Heart left ventricle (tissue), 16 donors: ENCODE measurements around the gene TMEM107. TPM values are rescaled to one million over a fixed set of nuclear protein-coding genes. Genes with fewer than 3 reads are reported as not detected.

ENCODE experiments used
- ATAC-seq, 4 donors: fragments of 200-7000 bp; cut with Tn5 transposase; one replicate each; pipeline ENCODE4 v1.9.1; 2020 to 2022; ENCODE audit warnings: moderate library complexity in 4 of 4, mild to moderate bottlenecking in 3 of 4, moderate number of reproducible peaks in 1 of 4
- DNase-seq, 5 donors: peaks; one replicate each; pipeline ENCODE4 v3.0.0-alpha.2; 2020
- H3K27ac ChIP-seq, 12 donors: fragments of 200-600 bp; sonication (generic) in 4 of 12; one replicate each; pipeline versions ENCODE4 v1.5.0 to v1.8.0; 2016 to 2022; ENCODE audit warnings: mild to moderate bottlenecking in 2 of 12
- H3K27me3 ChIP-seq, 9 donors: fragments of 200-600 bp; sonication (generic) in 2 of 9; one replicate each; pipeline versions ENCODE4 v1.5.1 to v1.8.0; 2016 to 2022; ENCODE audit warnings: mild to moderate bottlenecking in 3 of 9
- H3K36me3 ChIP-seq, 9 donors: fragments of 200-600 bp; sonication (generic) in 2 of 9; one replicate each; pipeline versions ENCODE4 v1.5.0 to v1.8.0; 2018 to 2022; ENCODE audit warnings: mild to moderate bottlenecking in 2 of 9
- H3K4me1 ChIP-seq, 12 donors: fragments of 200-600 bp; sonication (generic) in 4 of 12; one replicate each; pipeline versions ENCODE4 v1.5.0 to v1.8.0; 2016 to 2022; ENCODE audit warnings: mild to moderate bottlenecking in 3 of 12
- H3K4me3 ChIP-seq, 12 donors: fragments of 200-600 bp; sonication (generic) in 4 of 12; one replicate each; pipeline versions ENCODE4 v1.5.0 to v1.8.0; 2017 to 2022; ENCODE audit warnings: mild to moderate bottlenecking in 9 of 12, moderate library complexity in 4 of 12
- H3K9me3 ChIP-seq, 12 donors: fragments of 200-600 bp; sonication (generic) in 4 of 12; one replicate each; pipeline versions ENCODE4 v1.5.0 to v1.8.0; 2016 to 2022; ENCODE audit warnings: mild to moderate bottlenecking in 1 of 12
- CTCF ChIP-seq, 12 donors: fragments of 200-600 bp; sonication (generic) in 4 of 12; IDR thresholded peaks; one replicate each; pipeline versions ENCODE4 v1.5.0 to v1.8.0; 2018 to 2022; ENCODE audit warnings: antibody characterized with exemption in 12 of 12, mild to moderate bottlenecking in 5 of 12
- POLR2A ChIP-seq, 2 donors: fragments of 450-650 bp; IDR thresholded peaks; one replicate each; pipeline ENCODE4 v1.6.1; 2017; ENCODE audit warnings: antibody characterized with exemption in 2 of 2, mild to moderate bottlenecking in 2 of 2, moderate library complexity in 2 of 2
- WGBS, 4 donors: extraction: QIAGEN DNeasy Blood & Tissue Kit in 2 of 4; methylation state at CpG; one replicate each; pipeline versions ENCODE4 v1.1.5 to v1.1.7; 2013 to 2018; 5-methylcytosine and 5-hydroxymethylcytosine counted together
- intact Hi-C, 10 donors: fragments of 100-400 bp; cut with DNase I; formaldehyde crosslinking; loops; one replicate each; pipeline versions ENCODE4 v1.11.1 to v1.14.2; 2022
- long read RNA-seq, 3 donors: library from polyadenylated mRNA; unstranded; transcript quantifications; one replicate each; pipeline ENCODE4 v2.0.0, GENCODE V29; 2020 to 2021
- polyA plus RNA-seq, 2 donors: library from polyadenylated mRNA; stranded (reverse); fragments of 200-250 nt; gene quantifications; one replicate each; pipeline ENCODE4 v1.2.3, GENCODE V29; 2013
- total RNA-seq, 9 donors: library from RNA; depleted of rRNA in 2 of 9; stranded (reverse); fragments of >200 nt in 2 of 9; fragmentation: NEBNext Ultra II Directional in 3 of 9; extraction: Animal tissue kit (Norgen Biotek cat#: 25700) in 3 of 9; gene quantifications; one replicate each; pipeline versions ENCODE4 v1.1.0 to v1.2.4, GENCODE V29; 2016 to 2023
- donor health status: ischemic (EF 13 %, LVEDD 7.1; RV severe dilation, severe dysfunction).
- donor health status: healthy with polysubstance abuse.
- donor health status: DM: no; HTN: yes; CAD: no.
- donor health status: DM: no; HTN: no; CAD: no.
- donor health status: ischemic (EF 25% LVEDD 6.9; RV normal size, moderate dysfunction).
- donor health status: ischemic (EF 25% LVEDD 5.7; RV mildly dilated, moderate dysfunction).
- donor health status: healthy.
- donor health status: DM: yes; HTN: yes; CAD: no.
- donor health status: ischemic (EF 35%, LVEDD 5.7; RV mildly dilated, moderate dysfunction).
- donor health status: nonischemic (EF 11% LVEDD 7.7; RV severe dilation, severe dysfunction).
- donor health status: DM: yes; HTN: yes; CAD: no.
- donor health status: PGD.
- donor health status: ischemic (EF 29% LVEDD 5.4; RV normal size, mild dysfunction).
- donor health status: nonischemic (EF 23%, LVEDD 6.1; RV moderate dilation, normal function).

Gene TMEM107
- total RNA-seq (10 to 100 TPM in 3 of 9 donors, 1 to 10 TPM in 6; 5.3 to 16.4 (median 8.4) TPM), polyA plus RNA-seq (1 to 10 TPM; 3.8 to 8.9 TPM)
- long read RNA-seq, donor 1, partial matches to known transcripts, result 0 of 3 reads
- long read RNA-seq, donor 1, other reads (novel, unspliced or antisense), result 1 of 3 reads
- long read RNA-seq, donor 2, partial matches to known transcripts, result 0 of 6 reads
- long read RNA-seq, donor 2, other reads (novel, unspliced or antisense), result 2 of 6 reads
- long read RNA-seq, donor 3, partial matches to known transcripts, result 0 of 6 reads
- long read RNA-seq, donor 3, other reads (novel, unspliced or antisense), result 1 of 6 reads

GRCh38 chr17:8176197-8176940 lies at the start of gene TMEM107:
Gene TMEM107 (minus strand): TSS chr17:8176380. CDS start chr17:8176286, 94 bp downstream.
- TF ChIP-seq POLR2A (IDR thresholded peaks at IDR 0.05), result peak in 1 of 2 donors; percentile 63
- peak in 3 of 12 donors; percentile 9 to 30 (median 13) for TF ChIP-seq CTCF (IDR thresholded peaks at IDR 0.05)
- Histone ChIP-seq H3K9me3 (no peaks in the 10 kb centered on the region), H3K4me1 (peaks cover 0 to 44% (median 21%) of the 10 kb centered on the region in 12 donors), H3K4me3 (peak within 1 kb of the TSS; percentile 24 to 81 (median 60)), H3K36me3 (no peaks in the 10 kb centered on the region), H3K27ac (peak within 1 kb of the TSS; percentile 33 to 88 (median 78)), H3K27me3 (no peaks in the 10 kb centered on the region)
- WGBS, 4 donors, result 2 to 3% (median 3%) methylated on average over 26 to 56 of the region's 56 CpGs
- ATAC-seq (peak; percentile 63 to 83 (median 82)), DNase-seq (peak; percentile 90 to 95 (median 91))
- intact Hi-C loops, result no loop called here

GRCh38 chr17:8224891-8225812 lies 49.0 kb upstream of the TMEM107 start:
- 91 to 95% (median 93%) methylated on average over 26 of the region's 26 CpGs for WGBS, 4 donors

More at GRCh38 chr17:8224891-8225812, 49.0 kb upstream of the TMEM107 start:
- peak overlapping the region in 2 of 12 donors; percentile 72 to 99 for H3K27ac ChIP-seq
- no peak overlapping the region for H3K4me3 ChIP-seq
- no peak for ATAC-seq
- TF ChIP-seq POLR2A (IDR thresholded peaks at IDR 0.05) (no peak), CTCF (IDR thresholded peaks at IDR 0.05) (no peak)
- H3K9me3 ChIP-seq, result no peaks in the 10 kb centered on the region
- intact Hi-C loops, result loop anchor here in 3 of 10 donors (5.0 to 10.0 kb wide), 3 partner anchors 100 to 150 kb away; partner anchors contain the start of genes HES7 (in 2 of the 3) and KRABD2 (in 1 of the 3)
- DNase-seq, result no peak
- H3K4me1 ChIP-seq, result peaks cover 0 to 31% (median 14%) of the 10 kb centered on the region in 12 donors
- H3K27me3 ChIP-seq, result no peaks in the 10 kb centered on the region
- peaks cover 0 to 31% (median 29%) of the 10 kb centered on the region in 9 donors for H3K36me3 ChIP-seq
